Ovary (tissue), 9 donors: ENCODE results near the gene LXN. TPM values are rescaled to one million over a fixed set of nuclear protein-coding genes. Genes with fewer than 3 reads are reported as not detected.

Source experiments
- DNase-seq, 5 donors: peaks; one replicate each; pipeline ENCODE4 v3.0.0-alpha.2; 2019 to 2020
- H3K27ac ChIP-seq, 2 donors: fragments of 200-600 bp; one replicate each; pipeline versions ENCODE4 v1.5.1 to v1.8.0; 2019 to 2022
- H3K27me3 ChIP-seq: fragments of 200-600 bp; one replicate; pipeline ENCODE4 v1.8.0; 2022
- H3K36me3 ChIP-seq: fragments of 200-600 bp; sonication (generic); one replicate; pipeline ENCODE4 v1.5.1; 2019
- H3K4me1 ChIP-seq: one replicate; pipeline ENCODE4 v1.8.1; 2013; ENCODE audit warnings: mild to moderate bottlenecking, moderate library complexity; ENCODE audit not compliant: insufficient read depth
- H3K4me3 ChIP-seq: fragments of 200-600 bp; sonication (generic); one replicate; pipeline ENCODE4 v1.5.1; 2017
- H3K9me3 ChIP-seq, 2 donors: fragments of 200-600 bp in 1 of 2; sonication (generic) in 1 of 2; one replicate each; pipeline versions ENCODE4 v1.5.1 to v1.8.1; 2013 to 2019; ENCODE audit warnings: mild to moderate bottlenecking in 1 of 2, moderate library complexity in 1 of 2
- EP300 ChIP-seq: sonication (generic); formaldehyde crosslinking; IDR thresholded peaks from one replicate; pipeline ENCODE4 v1.6.1; 2017; ENCODE audit warnings: antibody characterized with exemption
- POLR2A ChIP-seq: fragments of 450-650 bp; IDR thresholded peaks from one replicate; pipeline ENCODE4 v1.6.1; 2017; ENCODE audit warnings: antibody characterized with exemption, mild to moderate bottlenecking, moderate library complexity
- WGBS, 3 donors: extraction: QIAGEN DNeasy Blood & Tissue Kit in 1 of 3; methylation state at CpG; one replicate each; pipeline versions ENCODE4 v1.1.5 to v1.1.7; 2013 to 2017; 5-methylcytosine and 5-hydroxymethylcytosine counted together
- intact Hi-C, 4 donors: fragments of 100-400 bp; cut with DNase I; formaldehyde crosslinking; loops; one replicate each; pipeline versions ENCODE4 v1.11.0 to v1.15.1; 2022 to 2023
- polyA plus RNA-seq, 2 donors: library from polyadenylated mRNA; stranded (reverse); fragments of 200-250 nt in 1 of 2; fragments of 350-450 nt in 1 of 2; fragmentation: Illumina TruSeq in 1 of 2; extraction: RNeasy Lipid Tissue Mini Kit (QIAGEN cat#74804) in 1 of 2; gene quantifications; one replicate each; pipeline ENCODE4 v1.2.3, GENCODE V29; 2013 to 2014
- small RNA-seq: library from RNA; depleted of rRNA; stranded (forward); fragments of <200 nt; gene quantifications from one replicate; pipeline ENCODE3, GENCODE V24; 2016
- total RNA-seq, 7 donors: library from RNA; depleted of rRNA in 2 of 7; stranded (reverse); fragments of >200 nt in 2 of 7; fragmentation: NEBNext Ultra II Directional in 3 of 7; extraction: Animal tissue kit (Norgen Biotek cat#: 25700) in 3 of 7; gene quantifications; one replicate each; pipeline versions ENCODE4 v1.1.0 to v1.2.4, GENCODE V29; 2016 to 2023
- TF ChIP-seq, protein P1 (sequence below), 3 donors: fragments of 450-650 bp in 2 of 3; fragments of 200-600 bp in 1 of 3; IDR thresholded peaks; one replicate each; pipeline versions ENCODE4 v1.5.1 to v1.8.0; 2016 to 2022; ENCODE audit warnings: antibody characterized with exemption in 3 of 3, mild to moderate bottlenecking in 1 of 3
- donor health status: DM: no; HTN: no; CAD: no; lungs with moderate emphysema.
- donor health status: DM: no; HTN: no; CAD: no.
- donor health status: Bipolar disorder and iron deficiency.
- donor health status: DM: yes; HTN: yes; CAD: no.
- donor health status: DM: no; HTN: no; CAD: no.
- donor health status: DM: yes; HTN: yes; CAD: no.

LXN gene
- total and polyA plus RNA-seq, 9 donors = 16.5 to 82.9 (median 43.5) TPM

DNA sequence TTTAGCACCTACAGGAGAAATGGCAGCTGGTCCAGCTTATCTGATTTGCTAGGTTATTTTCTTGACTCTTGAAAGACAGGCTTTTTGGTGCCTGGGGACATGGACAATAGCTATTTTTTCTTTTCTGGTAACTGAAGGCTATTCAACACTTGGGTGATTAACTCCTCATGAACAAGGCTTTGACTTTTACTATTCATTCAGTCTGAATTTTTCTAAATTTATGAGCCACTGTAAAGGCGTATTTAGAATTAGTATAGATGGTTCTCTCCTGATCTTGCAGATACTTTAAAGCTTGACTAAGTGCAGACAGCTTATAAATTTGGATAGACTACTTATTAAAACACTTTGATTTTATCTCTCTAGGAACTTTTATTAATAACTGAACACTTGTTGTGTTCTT is 46.6 kb downstream of the LXN start:
- TF ChIP-seq, protein P1, sequence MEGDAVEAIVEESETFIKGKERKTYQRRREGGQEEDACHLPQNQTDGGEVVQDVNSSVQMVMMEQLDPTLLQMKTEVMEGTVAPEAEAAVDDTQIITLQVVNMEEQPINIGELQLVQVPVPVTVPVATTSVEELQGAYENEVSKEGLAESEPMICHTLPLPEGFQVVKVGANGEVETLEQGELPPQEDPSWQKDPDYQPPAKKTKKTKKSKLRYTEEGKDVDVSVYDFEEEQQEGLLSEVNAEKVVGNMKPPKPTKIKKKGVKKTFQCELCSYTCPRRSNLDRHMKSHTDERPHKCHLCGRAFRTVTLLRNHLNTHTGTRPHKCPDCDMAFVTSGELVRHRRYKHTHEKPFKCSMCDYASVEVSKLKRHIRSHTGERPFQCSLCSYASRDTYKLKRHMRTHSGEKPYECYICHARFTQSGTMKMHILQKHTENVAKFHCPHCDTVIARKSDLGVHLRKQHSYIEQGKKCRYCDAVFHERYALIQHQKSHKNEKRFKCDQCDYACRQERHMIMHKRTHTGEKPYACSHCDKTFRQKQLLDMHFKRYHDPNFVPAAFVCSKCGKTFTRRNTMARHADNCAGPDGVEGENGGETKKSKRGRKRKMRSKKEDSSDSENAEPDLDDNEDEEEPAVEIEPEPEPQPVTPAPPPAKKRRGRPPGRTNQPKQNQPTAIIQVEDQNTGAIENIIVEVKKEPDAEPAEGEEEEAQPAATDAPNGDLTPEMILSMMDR (IDR thresholded peaks at IDR 0.05) = no peak
- TF ChIP-seq POLR2A (no peak), EP300 (no peak)
- H3K9me3 ChIP-seq = no peaks in the 10 kb centered on the region
- H3K27me3 ChIP-seq = no peaks in the 10 kb centered on the region
- H3K36me3 ChIP-seq = no peaks in the 10 kb centered on the region
- intact Hi-C loops = no loop called here
- no peak overlapping the region for H3K27ac ChIP-seq
- no peak for DNase-seq
- H3K4me1 ChIP-seq = no peaks in the 10 kb centered on the region
- 0 to 71% (median 61%) methylated on average over 1 of the region's 1 CpG for WGBS, 3 donors
- H3K4me3 ChIP-seq = no peak overlapping the region

DNA sequence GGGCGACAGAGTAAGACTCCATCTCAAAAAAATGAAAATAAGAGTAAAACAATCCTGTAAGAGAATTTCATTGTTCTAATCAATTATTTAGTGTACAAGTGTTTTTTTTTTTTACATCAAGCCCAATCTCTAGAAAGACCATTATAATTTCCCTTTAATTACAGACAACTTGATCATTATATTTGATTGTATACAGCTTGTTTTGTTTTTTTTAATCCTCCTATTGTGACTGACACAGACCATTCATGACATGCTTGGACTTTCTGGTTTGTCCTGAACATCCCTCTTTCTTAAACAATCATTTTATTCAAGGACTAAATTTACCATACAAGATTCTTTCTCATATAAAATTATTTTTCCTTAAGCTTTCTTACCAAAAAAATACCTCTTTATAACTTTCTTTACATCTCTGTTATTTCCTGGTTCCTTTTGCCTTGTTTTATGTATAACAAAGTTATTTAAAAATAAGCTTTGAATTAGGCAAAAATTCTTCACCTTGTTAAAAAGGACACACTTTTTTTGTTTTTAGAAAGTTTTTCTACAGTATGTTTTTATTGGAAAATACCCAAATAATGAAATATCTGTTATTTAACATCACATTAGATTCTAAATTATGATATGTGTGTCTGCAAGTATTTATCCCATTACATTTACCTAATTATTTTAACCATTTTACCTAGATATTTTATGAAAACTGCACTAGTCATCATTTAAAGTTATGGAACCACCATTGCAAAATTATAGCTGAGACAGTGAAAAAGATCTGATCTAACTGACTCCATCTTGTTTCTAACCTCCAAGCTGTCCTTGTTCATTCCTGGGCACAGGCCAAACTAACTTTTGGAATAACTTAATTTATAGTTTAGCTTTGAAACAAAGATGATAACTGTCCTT is 54.2 kb downstream of the LXN start:
- 47 to 79% (median 49%) methylated on average over 1 of the region's 1 CpG for WGBS, 3 donors
- Histone ChIP-seq H3K4me1 (no peaks in the 10 kb centered on the region), H3K27ac (no peak overlapping the region), H3K27me3 (no peaks in the 10 kb centered on the region), H3K4me3 (no peak overlapping the region), H3K36me3 (no peaks in the 10 kb centered on the region), H3K9me3 (no peaks in the 10 kb centered on the region)
- no peak for DNase-seq
- no peak for TF ChIP-seq EP300
- no peak for TF ChIP-seq POLR2A
- TF ChIP-seq, protein P1 (IDR thresholded peaks at IDR 0.05) = no peak
- intact Hi-C loops = no loop called here

Small RNA genes within 50 kb of the gene (small RNA-seq; reads per million reads assigned to genes)
- not detected for gene AC025033.1
- not detected for gene AC080013.6

Other genes with a start within 250 kb of the LXN start
- gene MLF1, start 101.5 kb downstream of the LXN start, total RNA-seq = 10 to 100 TPM in 6 of 7 donors, 1 to 10 TPM in 1; 8.5 to 28.3 (median 16.0) TPM
- gene MLF1, start 101.5 kb downstream of the LXN start, polyA plus RNA-seq = 10 to 100 TPM; 10.2 to 19.0 TPM
- gene GFM1, start 28.1 kb downstream of the LXN start, total RNA-seq = 10 to 100 TPM; 19.6 to 40.0 (median 29.7) TPM
- gene GFM1, start 28.1 kb downstream of the LXN start, polyA plus RNA-seq = 10 to 100 TPM; 13.5 to 30.7 TPM
- gene RARRES1, start 59.8 kb upstream of the LXN start, total RNA-seq = 100 to 1,000 TPM in 4 of 7 donors, 10 to 100 TPM in 3; 11.1 to 283 (median 118) TPM
- 10 to 100 TPM; 30.1 to 33.8 TPM for gene RARRES1, start 59.8 kb upstream of the LXN start, polyA plus RNA-seq
- gene MFSD1, start 129.4 kb upstream of the LXN start, total RNA-seq = 10 to 100 TPM; 27.7 to 63.8 (median 43.0) TPM
- gene MFSD1, start 129.4 kb upstream of the LXN start, polyA plus RNA-seq = 10 to 100 TPM; 27.1 to 47.2 TPM